GM21526 (cell line): Measurements from ENCODE around the gene STAT4.

Experiments
- ATAC-seq: cut with Tn5 transposase; IDR thresholded peaks from one replicate; pipeline ENCODE4 v1.9.1; 2021; ENCODE audit warnings: moderate library complexity; ENCODE audit not compliant: unreplicated experiment, low FRiP score

Gene STAT4

DNA sequence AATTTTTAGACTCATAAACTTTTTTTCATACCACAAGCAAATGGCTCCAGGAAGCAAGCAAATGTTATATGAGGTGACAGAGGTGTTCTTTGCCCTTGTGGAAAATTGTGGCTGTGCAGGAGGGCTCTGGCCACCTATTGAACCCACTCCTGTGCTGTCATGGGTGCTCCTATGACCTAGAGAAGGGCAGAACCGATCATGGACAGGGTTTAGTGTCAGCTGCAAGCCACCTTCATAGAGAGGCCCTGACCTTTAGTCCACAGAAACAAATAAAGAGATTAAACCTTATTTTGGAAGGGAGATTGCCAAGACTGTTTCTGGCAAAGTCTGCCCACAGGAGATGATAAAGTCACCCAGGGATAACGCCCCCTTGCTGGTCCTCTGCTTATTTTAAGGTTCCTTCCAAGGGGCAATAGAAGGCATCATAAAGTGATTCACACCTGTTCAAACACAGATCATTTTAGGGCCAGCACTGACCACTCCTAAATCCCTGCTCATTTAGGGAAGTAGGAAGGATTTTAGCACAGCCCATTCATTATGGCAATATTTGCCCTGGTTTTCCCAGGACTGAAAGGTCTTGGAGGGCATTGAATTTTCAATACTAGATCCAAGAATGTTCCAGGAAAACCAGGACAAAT, 26.1 kb upstream of the STAT4 start:
- ATAC-seq, result no peak

DNA sequence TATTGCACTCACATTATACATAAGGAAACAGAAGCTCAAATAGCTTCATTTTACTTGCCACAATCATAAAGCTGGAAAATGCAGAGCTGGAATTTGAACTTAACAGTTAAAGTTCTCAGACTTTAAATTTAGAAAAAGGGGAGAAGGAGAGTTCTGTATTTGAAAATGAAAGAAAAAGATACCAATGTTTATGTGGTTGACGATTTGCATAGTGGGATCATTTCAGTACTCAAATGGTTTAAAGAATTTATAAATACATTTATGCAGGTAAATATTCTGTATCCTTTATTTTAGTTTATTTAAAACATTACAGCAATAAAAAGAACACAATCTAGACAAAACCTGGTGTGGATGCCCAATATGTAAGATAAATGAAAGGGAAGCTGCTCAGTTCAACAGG, 25.5 kb upstream of the STAT4 start:
- ATAC-seq, result no peak

DNA sequence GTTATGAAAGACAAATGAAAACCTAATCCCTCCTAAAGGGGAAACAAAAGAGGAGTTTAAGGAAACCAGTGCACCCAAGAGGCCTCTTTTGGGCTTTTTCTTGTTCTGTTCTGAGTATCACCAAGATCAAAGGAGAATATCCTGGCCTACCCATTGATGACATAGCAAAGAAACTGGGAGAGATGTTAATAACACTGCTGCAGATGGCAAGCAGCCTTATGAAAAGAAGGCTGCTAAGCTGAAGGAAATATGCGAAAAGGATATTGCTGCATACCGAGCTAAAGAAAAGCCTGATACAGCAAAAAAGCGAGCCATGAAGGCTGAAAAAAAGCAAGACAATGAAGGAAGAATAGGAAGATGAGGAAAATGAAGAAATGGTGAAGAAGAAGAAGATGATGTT, 23.6 kb upstream of the STAT4 start:
- no peak for ATAC-seq

DNA sequence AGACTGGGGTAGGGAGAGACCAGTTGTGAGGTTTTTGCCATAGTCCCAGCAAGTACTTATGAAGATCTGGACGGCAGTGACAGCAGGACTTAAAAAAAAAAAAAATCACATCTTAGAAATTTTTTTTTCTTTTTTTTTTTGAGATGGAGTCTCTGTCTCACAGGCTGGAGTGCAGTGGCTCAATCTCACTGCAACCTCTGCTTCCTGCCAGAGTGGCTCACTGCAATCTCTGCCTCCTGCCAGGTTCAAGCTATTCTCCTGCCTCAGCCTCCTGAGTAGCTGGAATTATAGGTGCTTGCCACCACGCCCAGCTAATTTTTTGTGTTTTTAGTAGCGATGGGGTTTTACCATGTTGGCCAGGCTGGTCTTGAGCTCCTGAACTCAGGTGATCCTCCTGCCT, 22.4 kb upstream of the STAT4 start:
- no peak for ATAC-seq

DNA sequence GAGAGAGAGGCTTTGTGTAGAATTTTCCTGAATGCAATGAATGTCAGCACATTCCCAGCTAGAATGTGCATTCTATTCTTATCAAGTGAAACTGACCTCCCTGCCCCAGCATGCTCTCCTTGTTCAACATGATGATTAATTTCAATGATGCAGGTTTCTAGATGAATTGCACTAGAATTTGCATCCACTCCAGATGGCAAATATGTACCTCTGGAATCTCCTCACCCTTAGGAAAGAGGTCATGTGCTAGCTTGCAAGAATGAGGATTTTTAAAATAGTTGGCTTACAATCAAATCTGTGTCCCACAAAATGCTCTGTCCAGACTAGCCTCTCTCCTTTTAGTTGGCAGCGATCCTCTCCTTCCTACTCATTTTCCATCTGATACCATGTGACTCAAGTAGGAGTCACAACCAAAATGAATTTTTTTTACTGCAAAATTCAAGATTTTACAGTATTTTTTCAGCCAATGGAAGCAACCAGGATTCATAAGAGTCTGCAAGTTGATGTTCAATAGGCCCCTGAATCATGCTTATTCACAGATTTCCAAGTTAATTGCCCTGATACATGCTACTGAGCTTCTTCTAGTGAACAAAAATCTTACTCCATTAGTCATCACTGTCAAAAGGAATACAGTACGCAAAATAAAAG, 21.0 kb upstream of the STAT4 start:
- no peak for ATAC-seq

DNA sequence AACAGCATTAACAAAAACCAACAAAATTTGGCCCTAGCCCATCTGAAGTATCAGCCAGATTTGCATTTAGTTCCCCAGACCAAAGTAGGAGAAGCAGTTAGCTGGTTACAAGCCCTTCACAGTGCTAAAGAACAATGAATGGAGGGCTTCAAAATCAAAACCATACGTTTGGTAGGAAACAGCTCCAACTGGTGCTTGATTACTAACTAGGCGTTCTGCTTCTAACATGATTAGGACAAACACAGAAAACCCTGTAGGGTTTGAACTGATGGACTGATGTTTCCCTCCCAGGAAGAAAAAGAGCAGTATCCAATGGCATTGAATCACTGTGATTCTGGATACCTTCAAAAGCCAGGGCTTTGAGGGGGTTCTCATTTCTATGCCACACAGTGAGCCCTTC, 20.5 kb upstream of the STAT4 start:
- no peak for ATAC-seq

DNA sequence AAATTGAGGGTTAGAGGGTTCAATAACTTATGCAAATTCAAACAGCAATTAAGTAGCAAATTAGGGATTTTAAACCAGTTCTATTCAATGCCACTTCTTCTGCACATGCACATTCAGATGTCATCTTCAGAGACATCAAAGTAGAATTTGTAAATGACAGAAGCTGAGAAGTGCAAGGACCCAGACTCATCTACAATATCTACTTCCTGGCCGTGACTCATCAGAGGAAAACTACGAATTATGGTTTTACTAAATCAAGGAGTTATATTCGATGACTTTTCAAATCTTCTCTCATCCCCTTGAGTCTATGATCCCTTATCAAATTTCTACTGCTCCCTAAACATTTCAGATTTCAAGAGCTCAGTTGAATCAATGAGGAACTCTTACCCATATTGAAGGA, 20.0 kb upstream of the STAT4 start:
- no peak for ATAC-seq

DNA sequence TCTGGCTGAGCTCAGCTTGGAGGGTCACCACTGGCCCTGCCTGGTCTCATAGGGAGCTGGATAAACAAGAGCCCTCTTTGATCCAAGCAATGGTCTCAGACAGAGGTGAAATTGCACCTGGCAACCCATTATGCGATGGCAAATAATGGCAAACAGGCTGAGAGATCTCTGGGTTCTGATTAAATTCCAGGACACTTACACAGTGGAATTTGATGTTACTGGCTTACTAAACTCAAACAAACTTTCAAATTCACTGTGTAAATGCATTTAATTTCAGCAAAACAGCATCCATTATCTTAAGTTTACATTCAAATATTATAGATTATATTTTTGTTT, 19.5 kb upstream of the STAT4 start:
- no peak for ATAC-seq

DNA sequence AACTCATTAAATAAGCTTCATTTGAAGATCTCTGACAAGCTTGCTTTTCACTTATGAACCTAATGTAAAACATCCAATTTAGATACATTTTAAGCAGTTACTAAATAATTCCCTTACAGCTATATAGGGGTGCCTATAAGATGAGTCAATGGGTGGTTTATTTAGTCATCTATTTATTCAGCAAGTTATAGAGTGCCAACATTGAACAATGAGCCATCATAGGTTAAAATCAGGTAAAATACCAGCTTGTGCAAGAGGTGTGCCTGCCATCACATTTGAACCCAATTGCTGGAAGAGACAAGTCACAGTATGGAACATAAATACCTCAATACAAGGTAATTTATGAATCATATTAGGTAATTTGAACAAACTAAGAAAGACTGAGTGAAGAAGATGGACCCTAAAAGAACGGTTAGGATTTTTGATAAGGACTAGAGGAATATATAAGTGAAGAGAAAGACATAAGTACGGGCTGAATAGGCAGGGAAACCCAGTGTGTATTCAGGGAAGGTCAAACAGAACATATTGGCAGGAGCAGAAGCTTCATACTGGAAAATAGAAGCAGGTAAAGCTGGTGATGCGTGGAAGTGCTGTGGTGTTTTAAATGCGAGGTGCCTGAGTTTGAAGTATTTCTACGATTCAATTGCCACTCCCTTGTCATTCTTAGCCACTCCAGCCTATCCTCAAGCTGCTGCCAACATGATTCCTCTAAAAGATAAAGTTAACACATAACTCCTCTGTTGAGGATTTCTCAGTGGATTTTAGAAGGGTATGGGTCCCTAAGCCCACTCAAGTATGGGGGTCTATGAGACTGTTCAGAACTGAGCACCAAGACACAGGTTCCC, 18.9 kb upstream of the STAT4 start:
- ATAC-seq, result no peak

DNA sequence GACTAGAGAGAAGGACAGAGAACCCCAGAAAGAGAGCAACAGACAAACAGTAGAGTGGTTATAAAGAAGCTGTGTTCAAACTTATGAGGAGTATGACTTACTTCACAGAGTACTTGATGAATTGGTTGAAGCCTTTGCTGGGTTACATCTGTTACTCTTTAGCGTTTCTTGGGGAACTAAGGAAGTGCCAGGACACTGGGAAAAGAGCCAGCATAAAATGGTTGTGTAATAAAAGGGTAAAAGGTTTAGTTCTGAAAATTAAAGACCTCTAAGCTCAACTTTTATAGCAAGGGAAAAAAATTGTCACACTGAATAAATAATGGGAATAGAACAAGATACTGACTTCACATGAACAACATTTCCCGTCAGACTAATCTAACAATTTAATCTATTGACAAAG, 17.0 kb upstream of the STAT4 start:
- ATAC-seq, result no peak

DNA sequence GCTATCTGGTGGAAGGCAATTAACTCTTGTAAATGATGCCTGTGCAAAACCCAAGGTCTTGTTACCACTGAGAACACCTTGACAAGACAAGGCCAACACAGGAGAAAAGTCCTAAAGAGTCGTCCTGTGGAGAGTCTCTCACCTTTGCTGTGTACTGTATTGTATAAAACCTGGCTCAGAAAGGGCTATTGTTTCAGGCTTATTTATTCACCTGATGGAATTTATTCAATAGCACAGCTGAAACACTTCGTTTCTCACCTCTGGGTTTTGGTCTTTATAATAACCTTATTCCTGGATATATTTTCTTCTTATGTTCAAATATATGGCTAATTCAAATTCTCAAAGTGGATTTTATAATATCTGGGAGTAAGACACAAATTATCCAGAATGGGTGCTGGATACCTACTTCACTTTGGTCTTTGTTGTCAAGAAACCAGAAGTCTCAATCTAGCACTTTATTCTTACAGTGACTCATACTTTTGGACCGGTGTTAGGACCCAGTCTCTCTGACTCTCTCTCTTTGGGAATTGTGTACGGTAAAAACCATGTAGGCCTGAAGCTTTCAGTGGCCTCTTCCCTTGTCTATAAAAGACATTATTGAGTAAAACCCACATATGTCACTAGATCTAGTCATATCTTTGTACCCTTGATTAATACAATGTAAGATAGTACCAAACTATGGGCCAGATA, 16.1 kb upstream of the STAT4 start:
- no peak for ATAC-seq

DNA sequence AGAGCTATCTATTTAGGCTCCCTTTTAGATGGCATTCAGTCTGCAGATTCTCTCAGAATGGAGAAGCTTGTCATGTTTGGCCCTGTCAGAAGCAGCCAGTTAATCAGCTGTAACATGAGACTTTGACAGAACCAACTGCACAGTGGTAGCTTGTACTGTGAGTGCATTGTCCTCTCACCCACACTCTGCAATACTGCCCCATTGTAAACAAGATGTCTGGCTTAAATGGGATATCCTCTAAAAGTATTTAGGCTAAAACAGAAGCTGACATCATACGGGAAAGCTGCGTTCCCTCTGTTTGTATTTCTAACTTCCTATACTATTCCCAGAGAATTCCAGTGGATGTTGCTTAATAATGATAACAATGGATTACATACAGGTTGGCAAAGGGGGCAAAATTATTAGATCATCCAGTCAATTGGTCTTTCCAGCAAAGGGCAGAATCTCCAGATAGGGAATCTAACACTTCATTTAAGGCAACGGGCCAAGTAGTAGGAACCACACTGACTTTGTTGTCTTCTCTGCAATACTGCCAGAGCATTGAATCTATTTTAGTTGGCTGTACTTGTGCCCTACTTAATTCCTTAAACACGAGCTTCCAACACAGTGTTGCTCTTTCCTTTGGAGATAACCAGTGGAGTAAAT, 15.4 kb upstream of the STAT4 start:
- ATAC-seq, result no peak

DNA sequence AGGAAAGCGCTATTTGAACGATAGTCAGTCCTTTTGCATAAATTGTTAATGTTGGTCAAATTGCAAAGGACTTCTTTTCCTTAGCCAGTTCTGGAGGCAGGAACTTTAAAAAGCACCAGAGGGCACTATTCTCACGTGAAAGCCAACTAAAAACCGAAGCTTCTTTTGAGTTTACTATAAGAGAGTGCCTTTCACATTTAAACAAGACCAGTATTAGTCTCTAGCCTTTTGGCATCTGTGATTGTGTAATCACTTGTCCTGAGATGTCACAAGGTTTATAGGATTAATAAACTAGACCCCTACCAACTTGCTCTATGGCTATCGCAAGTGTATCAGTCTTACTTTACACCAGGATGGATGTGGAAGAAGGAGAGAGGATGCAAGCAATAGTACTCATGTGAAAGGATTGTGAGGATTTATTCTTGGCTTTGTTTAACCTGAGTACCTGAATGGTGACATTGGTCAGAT, 14.4 kb upstream of the STAT4 start:
- ATAC-seq, result peak; percentile 76

DNA sequence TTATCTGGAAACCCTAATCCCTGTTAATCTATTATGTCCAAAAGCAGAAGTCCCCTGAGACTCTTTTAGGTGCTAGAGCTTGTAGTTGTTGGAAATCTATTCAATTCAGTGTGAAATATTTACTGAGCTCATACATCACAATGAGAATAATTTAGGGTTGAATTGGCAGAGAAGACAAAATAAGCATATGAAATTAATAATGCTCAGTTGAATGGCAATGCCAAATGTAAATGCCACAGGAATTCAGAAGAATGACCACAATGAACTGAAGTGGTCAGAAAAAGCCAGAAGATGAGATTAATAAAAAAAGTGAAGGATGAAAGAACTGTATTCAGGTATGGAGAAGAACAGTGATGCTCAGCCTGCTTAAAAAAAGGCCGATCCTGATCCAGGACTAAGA, 8.0 kb upstream of the STAT4 start:
- no peak for ATAC-seq

DNA sequence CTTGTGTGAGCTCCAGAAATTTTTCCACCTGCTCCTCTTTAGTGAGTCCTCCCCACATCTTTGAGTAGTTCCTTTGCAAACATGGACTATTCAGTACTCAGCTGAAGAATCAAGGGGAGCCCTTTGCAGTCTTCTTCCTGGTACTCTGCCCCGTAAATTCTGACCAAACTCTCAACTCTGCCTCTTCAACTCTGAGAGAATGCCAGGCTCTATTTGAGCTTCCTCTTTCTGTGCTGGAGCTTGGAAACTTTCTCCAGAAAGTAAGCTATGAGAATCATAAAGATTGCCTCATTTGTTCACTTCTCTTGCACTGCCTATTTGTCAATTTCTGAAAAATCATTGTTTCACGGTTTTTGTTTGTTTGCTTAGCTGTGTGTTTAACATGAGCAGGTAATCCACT, 7.4 kb upstream of the STAT4 start:
- no peak for ATAC-seq

DNA sequence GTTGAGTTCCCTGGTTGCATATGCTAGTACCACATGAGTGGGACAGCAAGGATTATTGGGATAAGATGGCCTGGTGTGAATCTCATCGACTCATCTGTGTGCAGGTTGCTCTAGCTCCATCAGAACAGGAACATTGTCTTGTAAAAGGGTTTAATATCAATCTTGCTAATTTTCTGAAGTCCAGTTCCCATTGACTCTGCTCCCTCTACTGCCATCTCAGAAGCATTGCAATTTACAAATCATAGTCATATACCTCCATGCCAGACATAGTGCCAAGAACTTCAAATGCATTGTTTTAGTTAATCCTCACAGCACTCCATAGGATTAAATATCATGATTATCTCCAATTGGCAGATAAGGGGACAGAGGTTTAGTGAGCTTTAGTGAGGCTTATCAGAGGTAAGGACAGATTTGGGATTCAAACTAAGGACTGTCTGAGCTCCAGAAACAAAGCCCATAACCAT, 4.8 kb upstream of the STAT4 start:
- ATAC-seq, result peak; percentile 50

DNA sequence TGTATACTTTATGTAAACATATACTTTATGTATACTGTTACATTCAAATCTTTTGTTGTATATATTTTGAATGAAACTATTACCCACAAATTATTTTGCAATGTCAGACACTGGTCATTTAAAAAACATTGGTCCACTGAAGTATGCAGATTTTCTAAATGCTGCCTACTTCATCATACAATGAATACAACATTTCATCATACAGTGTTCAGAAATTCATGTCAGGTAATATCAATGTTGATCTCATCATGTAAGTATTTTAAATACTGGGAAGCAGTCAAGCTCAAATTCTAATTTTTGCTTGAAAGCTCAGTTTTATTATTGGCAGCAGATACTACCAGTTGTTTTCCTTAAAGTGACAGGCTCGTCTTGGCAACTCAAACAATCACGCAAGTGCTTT, 2.9 kb upstream of the STAT4 start:
- ATAC-seq, result no peak

DNA sequence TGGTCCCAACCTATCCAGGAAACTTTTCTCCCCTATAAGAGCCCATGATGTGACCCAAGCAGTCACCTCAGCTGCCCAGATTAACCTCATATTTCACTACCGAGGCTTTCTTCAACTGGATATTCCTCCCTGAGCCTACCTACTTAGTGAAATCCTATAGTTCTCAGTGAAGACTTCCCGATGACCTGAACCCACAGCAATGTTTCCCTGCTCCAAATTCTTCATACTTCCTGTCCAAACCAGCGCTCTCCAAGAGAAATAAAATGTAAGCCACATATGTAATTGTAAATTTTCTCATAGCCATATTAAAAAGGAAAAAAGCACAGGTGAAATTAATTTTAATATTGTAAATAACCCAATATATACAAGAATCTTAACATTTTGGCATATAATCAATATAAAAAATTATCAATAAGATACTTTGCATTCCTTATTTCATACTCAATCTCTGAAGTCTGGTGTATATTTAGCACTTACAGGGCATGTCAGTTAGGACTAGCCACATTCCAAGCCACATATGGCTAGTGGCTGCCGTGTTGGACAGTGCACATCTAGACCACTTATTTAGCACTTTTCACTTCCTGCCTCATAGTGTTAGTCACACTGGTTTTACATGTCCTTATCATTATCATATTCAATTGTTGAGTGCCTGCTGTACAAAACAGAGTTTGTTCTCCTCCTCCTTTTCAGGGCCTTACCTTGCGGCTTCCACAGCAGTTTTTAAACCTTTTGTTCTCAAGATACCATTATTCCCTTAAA, 1.9 kb upstream of the STAT4 start:
- ATAC-seq, result no peak

DNA sequence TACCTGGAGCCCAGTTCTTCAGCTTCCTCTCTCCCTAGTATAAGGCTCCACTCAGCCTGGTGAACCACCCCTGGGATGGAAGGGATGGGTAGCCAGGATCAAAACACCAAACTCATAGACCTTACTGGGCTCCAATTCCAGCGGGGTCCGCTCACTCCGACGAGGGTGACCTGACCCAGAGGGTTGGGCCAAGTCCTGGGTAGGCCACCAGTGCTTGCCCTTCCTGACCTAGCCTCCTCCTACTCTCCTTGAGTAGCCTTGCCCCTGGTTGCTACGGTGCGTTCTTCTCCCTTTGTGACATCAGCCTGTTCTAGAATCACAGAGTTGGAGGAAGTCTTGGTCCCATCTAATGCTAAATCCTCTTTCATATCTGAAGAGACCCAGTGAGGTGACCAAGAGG, 537 bp upstream of the STAT4 start:
- ATAC-seq, result peak; percentile 5

DNA sequence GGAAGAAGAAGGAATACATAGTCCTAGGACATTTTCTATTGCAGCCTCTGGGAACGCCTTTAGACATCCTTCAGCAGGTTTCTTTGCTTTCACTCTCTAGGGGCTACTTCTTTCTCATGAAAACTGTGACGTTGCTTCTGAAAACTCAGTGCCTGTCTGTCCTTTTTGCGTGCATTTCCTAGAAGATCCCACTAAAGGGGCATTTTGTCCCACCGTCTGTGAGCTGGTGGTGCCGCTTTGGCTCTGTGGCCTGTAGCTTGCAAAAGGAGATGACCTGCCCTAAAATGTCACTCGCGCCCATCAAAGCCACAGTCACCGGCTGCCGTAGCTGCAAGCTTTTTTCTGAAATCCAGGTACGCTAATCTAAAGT, 579 bp downstream of the STAT4 start:
- peak; percentile 15 for ATAC-seq
